ENCODE measurements around the gene EXTL2. TPM values are rescaled to one million over a fixed set of nuclear protein-coding genes. Genes with fewer than 3 reads are reported as not detected.
"Not testable (repeated sequence)": the region's sequence is repeated elsewhere in the genome, so short reads cannot be mapped to it uniquely, and the experiment has no call there.

The EXTL2 gene
- total RNA-seq, 2 donors from 2014 or later, result 9.6 to 14.5 TPM

GRCh38 chr1:100941098-100941527 is 46.5 kb upstream of the EXTL2 start:
- Histone ChIP-seq H3K27ac (no peak overlapping the region), H3K27me3 (replicated peaks; ENCODE audit: insufficient read depth) (no peaks in the 10 kb centered on the region), H3K4me1 (ENCODE audit: control insufficient read depth in 1 of 2, low read depth in 2 of 2) (no peaks in the 10 kb centered on the region), H3K4me3 (no peak overlapping the region), H3K9me3 (no peaks in the 10 kb centered on the region), H3K36me3 (peaks cover 19% of the 10 kb centered on the region)
- no peak for ATAC-seq (ENCODE audit: insufficient number of reproducible peaks, low FRiP score, low read depth)
- TF ChIP-seq CTCF (IDR thresholded peaks at IDR 0.05), result no peak
- DNase-seq (ENCODE audit: low spot score), result no peak

DNA sequence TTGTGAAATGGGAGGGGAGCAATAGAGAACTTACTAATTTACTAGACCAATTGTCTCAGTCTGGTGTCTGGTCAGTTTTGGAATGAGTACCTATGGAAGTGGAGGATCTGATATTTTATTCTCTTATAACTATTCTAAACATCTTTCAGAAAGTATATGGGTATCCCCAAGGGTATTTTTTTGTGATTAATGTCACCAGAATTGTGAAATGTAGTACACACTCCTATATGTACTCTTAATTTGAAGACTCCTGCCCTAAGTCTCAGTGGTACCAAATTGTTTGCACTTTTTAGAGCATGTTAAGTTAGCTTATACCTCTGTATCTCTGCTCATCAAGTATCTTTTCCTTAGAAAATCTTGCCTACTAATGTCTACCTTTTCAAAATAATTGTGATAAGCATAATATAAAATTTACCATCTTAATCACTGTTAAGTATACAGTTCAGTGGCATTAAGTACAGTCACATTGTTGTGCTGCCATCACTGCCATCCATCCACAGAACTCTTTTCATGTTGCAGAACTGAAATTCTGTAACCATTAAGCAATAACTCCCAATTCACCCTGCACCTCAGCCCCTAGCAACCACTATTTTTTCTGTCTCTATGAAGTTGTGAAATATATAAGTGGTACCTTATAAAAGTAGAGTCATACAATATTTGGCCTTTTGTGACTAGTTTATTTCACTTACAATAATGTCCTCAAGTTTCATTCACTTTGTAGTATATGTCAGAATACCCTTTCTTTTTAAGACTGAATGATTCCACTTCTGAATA is 41.7 kb upstream of the EXTL2 start:
- peaks cover 15% of the 10 kb centered on the region for H3K36me3 ChIP-seq
- no peak for DNase-seq (ENCODE audit: low spot score)
- no peaks in the 10 kb centered on the region for H3K4me1 ChIP-seq (ENCODE audit: control insufficient read depth in 1 of 2, low read depth in 2 of 2)
- no peak overlapping the region for H3K27ac ChIP-seq
- no peak for TF ChIP-seq CTCF (IDR thresholded peaks at IDR 0.05)
- no peaks in the 10 kb centered on the region for H3K27me3 ChIP-seq (replicated peaks; ENCODE audit: insufficient read depth)
- no peak for ATAC-seq (ENCODE audit: insufficient number of reproducible peaks, low FRiP score, low read depth)
- H3K9me3 ChIP-seq, result no peaks in the 10 kb centered on the region
- H3K4me3 ChIP-seq, result no peak overlapping the region

GRCh38 chr1:100933555-100933954 is 38.9 kb upstream of the EXTL2 start:
- DNase-seq (ENCODE audit: low spot score); ATAC-seq (ENCODE audit: insufficient number of reproducible peaks, low FRiP score, low read depth); H3K27ac ChIP-seq; H3K27me3 ChIP-seq (replicated peaks; ENCODE audit: insufficient read depth); H3K4me1 ChIP-seq (ENCODE audit: control insufficient read depth in 1 of 2, low read depth in 2 of 2); H3K4me3 ChIP-seq; H3K36me3 ChIP-seq; H3K9me3 ChIP-seq: not testable (repeated sequence)

DNA sequence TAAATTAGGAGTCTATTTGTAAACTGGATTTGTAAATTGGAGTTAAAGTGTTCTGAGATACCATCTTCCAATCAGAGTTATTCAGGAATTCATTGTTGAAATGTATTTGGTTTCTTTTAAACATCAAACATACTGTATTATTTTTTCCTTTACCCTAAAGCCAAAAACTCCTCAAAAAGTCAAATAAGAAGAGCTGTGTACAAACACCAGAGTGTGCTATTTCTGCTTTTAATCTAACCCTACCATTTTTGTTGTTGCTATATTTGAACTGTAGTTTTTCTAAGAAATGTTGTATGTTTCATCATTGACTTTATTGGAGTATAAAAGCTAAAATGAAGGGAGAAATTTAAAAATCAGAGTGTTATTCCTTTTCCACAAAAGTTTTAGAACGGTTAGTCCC is 37.1 kb upstream of the EXTL2 start:
- ATAC-seq (ENCODE audit: insufficient number of reproducible peaks, low FRiP score, low read depth) (no peak), DNase-seq (ENCODE audit: low spot score) (no peak)
- no peaks in the 10 kb centered on the region for H3K27me3 ChIP-seq (replicated peaks; ENCODE audit: insufficient read depth)
- TF ChIP-seq CTCF (IDR thresholded peaks at IDR 0.05), result no peak
- no peak overlapping the region for H3K27ac ChIP-seq
- H3K9me3 ChIP-seq, result no peaks in the 10 kb centered on the region
- peaks cover 4% of the 10 kb centered on the region for H3K36me3 ChIP-seq
- no peaks in the 10 kb centered on the region for H3K4me1 ChIP-seq (ENCODE audit: control insufficient read depth in 1 of 2, low read depth in 2 of 2)
- H3K4me3 ChIP-seq, result no peak overlapping the region

GRCh38 chr1:100930494-100930893 is 35.9 kb upstream of the EXTL2 start:
- Histone ChIP-seq H3K4me3 (no peak overlapping the region), H3K36me3 (peaks cover 8% of the 10 kb centered on the region), H3K27me3 (replicated peaks; ENCODE audit: insufficient read depth) (no peaks in the 10 kb centered on the region), H3K4me1 (ENCODE audit: control insufficient read depth in 1 of 2, low read depth in 2 of 2) (no peaks in the 10 kb centered on the region), H3K9me3 (no peaks in the 10 kb centered on the region), H3K27ac (no peak overlapping the region)
- TF ChIP-seq CTCF (IDR thresholded peaks at IDR 0.05), result no peak
- DNase-seq (ENCODE audit: low spot score) (no peak), ATAC-seq (ENCODE audit: insufficient number of reproducible peaks, low FRiP score, low read depth) (no peak)

DNA sequence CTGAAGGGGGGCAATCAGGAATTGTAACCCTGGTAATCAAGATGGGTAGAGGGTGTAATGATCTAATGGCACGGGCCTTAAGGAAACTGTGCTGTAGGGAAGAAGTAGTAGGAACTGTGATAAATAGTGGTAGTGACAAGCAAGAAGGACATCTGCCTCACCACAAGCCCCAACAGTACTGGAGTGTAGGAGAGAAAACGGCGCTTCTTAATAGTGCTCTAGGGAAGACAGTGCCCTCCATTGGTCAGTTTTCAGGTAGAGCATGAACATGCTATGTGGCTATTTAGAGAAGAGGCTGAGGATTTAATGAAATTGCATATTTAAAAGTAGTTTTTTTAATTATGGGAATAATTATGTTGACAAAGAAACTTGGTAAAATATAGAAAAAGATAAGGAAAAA is 33.5 kb upstream of the EXTL2 start:
- ATAC-seq (ENCODE audit: insufficient number of reproducible peaks, low FRiP score, low read depth), result no peak

More for the DNA sequence above, 33.5 kb upstream of the EXTL2 start:
- no peak for TF ChIP-seq CTCF (IDR thresholded peaks at IDR 0.05)
- H3K27ac ChIP-seq, result no peak overlapping the region
- no peaks in the 10 kb centered on the region for H3K27me3 ChIP-seq (replicated peaks; ENCODE audit: insufficient read depth)
- H3K36me3 ChIP-seq, result peaks cover 8% of the 10 kb centered on the region
- H3K9me3 ChIP-seq, result no peaks in the 10 kb centered on the region
- no peaks in the 10 kb centered on the region for H3K4me1 ChIP-seq (ENCODE audit: control insufficient read depth in 1 of 2, low read depth in 2 of 2)
- no peak overlapping the region for H3K4me3 ChIP-seq
- no peak for DNase-seq (ENCODE audit: low spot score)
